HepG2 (cell line): ENCODE measurements around the gene SNX9. TPM values are rescaled to one million over a fixed set of nuclear protein-coding genes. Genes with fewer than 3 reads are reported as not detected.

Experiments
- AGO2 ChIP-seq: fragments of 200-400 bp; formaldehyde crosslinking; optimal IDR thresholded peaks from 2 replicates; pipeline ENCODE3; 2017; ENCODE audit warnings: mild to moderate bottlenecking, low read depth, low read length, moderate library complexity
- DPF2 ChIP-seq: sonication (generic); formaldehyde crosslinking; IDR thresholded peaks from 2 replicates; pipeline ENCODE4 v1.4.0; 2020; ENCODE audit warnings: mild to moderate bottlenecking, low read depth, missing genetic modification reagents, borderline replicate concordance
- EP300 ChIP-seq, 3 experiments: sonication (generic) in 1 of 3; formaldehyde crosslinking in 1 of 3; IDR thresholded peaks; 2 replicates each; pipeline versions ENCODE4 v1.5.1 to v1.6.1; 2011 to 2020; ENCODE audit warnings: low read depth in 2 of 3, low read length in 2 of 3, borderline replicate concordance in 1 of 3, improper control_type of control experiment in 1 of 3, mild to moderate bottlenecking in 1 of 3, missing genetic modification reagents in 1 of 3, moderate library complexity in 1 of 3
- HNF1A ChIP-seq, 2 experiments: sonication (generic) in 1 of 2; formaldehyde crosslinking in 1 of 2; IDR thresholded peaks; 2 replicates each; pipeline versions ENCODE4 v1.4.0 to v1.6.1; 2016 to 2020; ENCODE audit warnings: borderline replicate concordance in 1 of 2, low read depth in 1 of 2, mild to moderate bottlenecking in 1 of 2, missing genetic modification reagents in 1 of 2
- IRF1 ChIP-seq: sonication (generic); formaldehyde crosslinking; IDR thresholded peaks from 2 replicates; pipeline ENCODE4 v1.4.0; 2020; ENCODE audit warnings: low read depth, mild to moderate bottlenecking, missing genetic modification reagents
- IRF9 ChIP-seq: sonication (generic); formaldehyde crosslinking; IDR thresholded peaks from 2 replicates; pipeline ENCODE4 v1.8.0; 2022; ENCODE audit warnings: missing genetic modification reagents, mild to moderate bottlenecking, borderline replicate concordance
- NFE2L2 ChIP-seq: fragments of 150-350 bp; IDR thresholded peaks from 2 replicates; pipeline ENCODE4 v1.6.1; 2014; ENCODE audit warnings: low read length
- TAF1 ChIP-seq: sonication (generic); formaldehyde crosslinking; IDR thresholded peaks from 2 replicates; pipeline ENCODE4 v1.4.0; 2020; ENCODE audit warnings: missing genetic modification reagents
- YY1 ChIP-seq: IDR thresholded peaks from 2 replicates; pipeline ENCODE4 v1.6.1; 2011; ENCODE audit warnings: low read length, low read depth, moderate library complexity, mild to moderate bottlenecking; ENCODE audit not compliant: insufficient read depth, insufficient replicate concordance
- ZBTB34 ChIP-seq: sonication (generic); formaldehyde crosslinking; IDR thresholded peaks from 2 replicates; pipeline ENCODE4 v1.8.0; 2022; ENCODE audit warnings: mild to moderate bottlenecking, missing genetic modification reagents
- ZNF234 ChIP-seq: sonication (generic); formaldehyde crosslinking; conservative IDR thresholded peaks from 2 replicates; pipeline ENCODE4 v1.5.1; 2020; ENCODE audit warnings: mild to moderate bottlenecking, missing genetic modification reagents
- ZNF383 ChIP-seq: sonication (generic); formaldehyde crosslinking; IDR thresholded peaks from 2 replicates; pipeline ENCODE4 v1.4.0; 2020; ENCODE audit warnings: missing genetic modification reagents, mild to moderate bottlenecking, borderline replicate concordance
- ZNF572 ChIP-seq: sonication (generic); formaldehyde crosslinking; IDR thresholded peaks from 2 replicates; pipeline ENCODE4 v1.5.1; 2020; ENCODE audit warnings: mild to moderate bottlenecking, missing genetic modification reagents
- ZNF629 ChIP-seq: sonication (generic); formaldehyde crosslinking; conservative IDR thresholded peaks from 2 replicates; pipeline ENCODE4 v1.5.0; 2020; ENCODE audit warnings: missing genetic modification reagents
- ZNF75D ChIP-seq: sonication (generic); formaldehyde crosslinking; IDR thresholded peaks from 2 replicates; pipeline ENCODE4 v1.8.1; 2023; ENCODE audit warnings: missing genetic modification reagents, mild to moderate bottlenecking, borderline replicate concordance
- ZNF883 ChIP-seq: sonication (generic); formaldehyde crosslinking; IDR thresholded peaks from 2 replicates; pipeline ENCODE4 v1.5.1; 2020; ENCODE audit warnings: mild to moderate bottlenecking, missing genetic modification reagents; ENCODE audit errors: not compliant biosample characterization
- polyA plus RNA-seq, 8 experiments: library from polyadenylated mRNA; depleted of rRNA in 3 of 8; stranded (reverse) in 7 of 8; unstranded in 1 of 8; fragments of >200 nt; fragmentation: Illumina TruSeq in 4 of 8; extraction: Trizol in 4 of 8; gene quantifications; 2 replicates each; pipeline versions ENCODE4 v1.2.1 to v1.2.3, GENCODE V29; 2011 to 2016; ENCODE audit warnings: low read depth in 4 of 8, missing spikeins in 1 of 8, mixed read lengths in 1 of 8; ENCODE audit not compliant: insufficient read depth in 1 of 8
- total RNA-seq, 5 experiments: library from RNA; depleted of rRNA; stranded (reverse); fragments of >200 nt; fragmentation: Illumina TruSeq; extraction: Trizol; gene quantifications; 2 replicates each; pipeline ENCODE4 v1.2.3, GENCODE V29; 2016; ENCODE audit warnings: low read depth in 1 of 5
- TF ChIP-seq, protein P1 (sequence below): sonication (generic); formaldehyde crosslinking; IDR thresholded peaks from 2 replicates; pipeline ENCODE4 v1.5.0; 2020; ENCODE audit warnings: missing genetic modification reagents

The SNX9 gene
- total and polyA plus RNA-seq, 2 of the 13 experiments (the other 11 are each of a cell fraction or from before 2014, with no cell fraction given): 21.9 to 36.0 TPM

DNA sequence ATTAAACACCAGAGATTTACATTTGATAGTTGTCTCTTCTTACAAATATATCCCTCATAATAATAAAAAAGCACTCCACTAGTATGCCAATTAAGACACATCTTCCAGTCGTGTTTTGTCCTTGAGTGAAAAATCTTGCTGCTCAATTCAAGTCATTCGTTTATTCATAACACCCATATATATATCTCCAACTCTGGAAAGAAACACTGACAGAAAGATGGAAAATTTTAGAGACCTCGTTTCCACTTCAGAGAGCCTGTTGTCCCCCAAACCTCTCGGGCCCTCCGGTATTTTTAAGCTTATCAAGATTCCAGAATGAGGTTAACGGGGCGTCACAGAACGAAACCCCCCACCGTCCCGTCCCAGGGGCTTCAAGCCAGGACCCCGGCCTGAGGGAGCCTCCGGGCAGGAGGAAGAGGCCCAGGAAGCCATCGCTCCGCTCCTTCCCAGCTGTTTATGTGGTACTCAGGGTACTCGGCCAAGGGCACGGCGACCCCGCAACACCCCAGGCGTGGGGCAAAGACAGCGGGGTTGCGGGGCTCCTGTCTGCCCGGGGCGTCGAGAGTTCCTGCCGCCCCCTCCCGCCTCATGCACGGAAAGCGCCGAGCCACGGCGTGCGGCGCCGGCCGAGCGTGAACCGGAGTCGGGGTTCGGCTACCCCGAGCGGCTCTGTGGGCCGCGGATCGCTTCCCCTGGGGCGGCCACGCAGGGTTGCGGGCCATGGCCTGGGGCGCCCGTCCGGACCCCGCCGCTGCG lies 623 bp upstream of the SNX9 start (continued):
- TF ChIP-seq IRF1 (CRISPR knock-in tag): no peak; the same call in 1 of the 2 replicates
- TF ChIP-seq ZBTB34 (CRISPR knock-in tag): no peak
- TF ChIP-seq IRF9 (CRISPR knock-in tag): no peak
- peak; percentile 59 for TF ChIP-seq ZNF883 (CRISPR knock-in tag)
- no peak for TF ChIP-seq YY1
- no peak for TF ChIP-seq AGO2
- no peak for TF ChIP-seq ZNF383 (CRISPR knock-in tag)
- no peak for TF ChIP-seq EP300 (IDR thresholded peaks at IDR 0.05; ENCODE audit: low read depth in 2 of 2, low read length in 2 of 2)
- TF ChIP-seq EP300 (CRISPR knock-in tag; IDR thresholded peaks at IDR 0.05; ENCODE audit: borderline replicate concordance): no peak
- TF ChIP-seq ZNF629 (CRISPR knock-in tag): no peak
- no peak for TF ChIP-seq TAF1 (CRISPR knock-in tag)
- TF ChIP-seq, protein P1, sequence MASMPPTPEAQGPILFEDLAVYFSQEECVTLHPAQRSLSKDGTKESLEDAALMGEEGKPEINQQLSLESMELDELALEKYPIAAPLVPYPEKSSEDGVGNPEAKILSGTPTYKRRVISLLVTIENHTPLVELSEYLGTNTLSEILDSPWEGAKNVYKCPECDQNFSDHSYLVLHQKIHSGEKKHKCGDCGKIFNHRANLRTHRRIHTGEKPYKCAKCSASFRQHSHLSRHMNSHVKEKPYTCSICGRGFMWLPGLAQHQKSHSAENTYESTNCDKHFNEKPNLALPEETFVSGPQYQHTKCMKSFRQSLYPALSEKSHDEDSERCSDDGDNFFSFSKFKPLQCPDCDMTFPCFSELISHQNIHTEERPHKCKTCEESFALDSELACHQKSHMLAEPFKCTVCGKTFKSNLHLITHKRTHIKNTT: no peak
- no peak for TF ChIP-seq ZNF75D (CRISPR knock-in tag)
- TF ChIP-seq NFE2L2: no peak
- TF ChIP-seq DPF2 (CRISPR knock-in tag): no peak
- TF ChIP-seq ZNF234 (CRISPR knock-in tag): no peak
- peak; percentile 85; the same call in 1 of the 2 replicates for TF ChIP-seq ZNF572
- no peak for TF ChIP-seq HNF1A (IDR thresholded peaks at IDR 0.05; ENCODE audit: low read depth)
- no peak for TF ChIP-seq HNF1A (CRISPR knock-in tag; IDR thresholded peaks at IDR 0.05; ENCODE audit: borderline replicate concordance)
